GM23338 (cell line): ENCODE data around the gene GNAI2. TPM values are rescaled to one million over a fixed set of nuclear protein-coding genes. Genes with fewer than 3 reads are reported as not detected.

Experiments
- ATAC-seq: fragments of 200-7000 bp; cut with Tn5 transposase; 3 replicates; pipeline ENCODE4 v1.9.1; 2020
- DNase-seq: peaks from one replicate; pipeline ENCODE4 v3.0.0-alpha.2; 2015; ENCODE audit warnings: low spot score
- H2AFZ ChIP-seq: fragments of 200-600 bp; sonication (generic); 2 replicates; pipeline ENCODE4 v1.8.0; 2016; ENCODE audit warnings: antibody characterized with exemption, mild to moderate bottlenecking, moderate library complexity
- H3F3A ChIP-seq: fragments of 200-600 bp; sonication (generic); replicated peaks from 2 replicates; pipeline ENCODE4 v1.8.0; 2017; ENCODE audit warnings: antibody characterized with exemption, mixed run types, low read depth
- H3K27ac ChIP-seq: fragments of 200-600 bp; sonication (generic); 2 replicates; pipeline ENCODE4 v1.6.1; 2016; ENCODE audit warnings: low read depth
- H3K27me3 ChIP-seq: fragments of 200-600 bp; sonication (generic); 2 replicates; pipeline ENCODE4 v1.8.0; 2016; ENCODE audit warnings: mild to moderate bottlenecking, mixed run types, moderate library complexity; ENCODE audit not compliant: insufficient read depth
- H3K36me3 ChIP-seq: fragments of 200-600 bp; sonication (generic); 2 replicates; pipeline ENCODE4 v1.8.0; 2016; ENCODE audit warnings: mild to moderate bottlenecking; ENCODE audit not compliant: insufficient read depth
- H3K4me1 ChIP-seq: fragments of 200-600 bp; sonication (generic); 2 replicates; pipeline ENCODE4 v1.8.0; 2016; ENCODE audit warnings: mild to moderate bottlenecking, moderate library complexity; ENCODE audit not compliant: insufficient read depth
- H3K4me2 ChIP-seq: fragments of 200-600 bp; sonication (generic); 2 replicates; pipeline ENCODE4 v1.7.1; 2017; ENCODE audit warnings: mixed run types
- H3K4me3 ChIP-seq: fragments of 200-600 bp; sonication (generic); 2 replicates; pipeline ENCODE4 v1.6.1; 2016; ENCODE audit warnings: mixed run types
- H3K79me2 ChIP-seq: fragments of 200-600 bp; sonication (generic); replicated peaks from 2 replicates; pipeline ENCODE4 v1.8.0; 2017; ENCODE audit warnings: mild to moderate bottlenecking; ENCODE audit not compliant: insufficient read depth
- H3K9me2 ChIP-seq: fragments of 200-600 bp; sonication (generic); 2 replicates; pipeline ENCODE4 v1.8.0; 2017; ENCODE audit not compliant: insufficient read depth
- H4K20me1 ChIP-seq: fragments of 200-600 bp; sonication (generic); replicated peaks from 2 replicates; pipeline ENCODE4 v1.8.0; 2017; ENCODE audit warnings: mild to moderate bottlenecking; ENCODE audit not compliant: insufficient read depth
- H3K27ac Mint-ChIP-seq: 2 replicates; pipeline ENCODE4 v1.8.0; 2020; ENCODE audit warnings: inconsistent platforms, mild to moderate bottlenecking, moderate library complexity, mixed read lengths
- H3K27me3 Mint-ChIP-seq: 3 replicates; pipeline ENCODE4 v1.8.0; 2022; ENCODE audit warnings: low read depth, mild to moderate bottlenecking, moderate library complexity, mixed read lengths, inconsistent platforms; ENCODE audit not compliant: insufficient read depth, poor library complexity
- H3K36me3 Mint-ChIP-seq: 3 replicates; pipeline ENCODE4 v1.8.0; 2021; ENCODE audit warnings: low read depth, mild to moderate bottlenecking, inconsistent platforms, moderate library complexity, mixed read lengths
- H3K4me1 Mint-ChIP-seq: 3 replicates; pipeline ENCODE4 v1.8.0; 2020; ENCODE audit warnings: mild to moderate bottlenecking, inconsistent platforms, mixed read lengths
- H3K4me3 Mint-ChIP-seq: 3 replicates; pipeline ENCODE4 v1.8.0; 2021; ENCODE audit warnings: moderate library complexity, mild to moderate bottlenecking, inconsistent platforms, mixed read lengths
- H3K9me3 Mint-ChIP-seq: 3 replicates; pipeline ENCODE4 v1.8.0; 2020; ENCODE audit warnings: moderate library complexity, mild to moderate bottlenecking, inconsistent platforms, mixed read lengths
- CREB1 ChIP-seq: fragments of 250-450 bp; sonication (Bioruptor Pico); IDR thresholded peaks from 2 replicates; pipeline ENCODE4 v1.5.0; 2020; ENCODE audit warnings: low read depth, mild to moderate bottlenecking, moderate library complexity
- CTCF ChIP-seq, 2 experiments: fragments of 200-600 bp in 1 of 2; sonication (generic) in 1 of 2; conservative IDR thresholded peaks; 2 replicates each; pipeline versions ENCODE4 v1.5.1 to v1.6.1; 2016 to 2017; ENCODE audit warnings: antibody characterized with exemption in 2 of 2, low read depth in 2 of 2, mild to moderate bottlenecking in 2 of 2, moderate library complexity in 1 of 2
- ETS1 ChIP-seq: IDR thresholded peaks from 2 replicates; pipeline ENCODE4 v1.6.1; 2016; ENCODE audit warnings: antibody characterized with exemption
- EZH2 ChIP-seq: fragments of 200-600 bp; sonication (generic); IDR thresholded peaks from one replicate; pipeline ENCODE4 v1.8.0; 2017; ENCODE audit warnings: antibody characterized with exemption, mild to moderate bottlenecking, low read depth; ENCODE audit not compliant: unreplicated experiment
- EZH2phosphoT487 ChIP-seq: fragments of 200-600 bp; sonication (generic); IDR thresholded peaks from one replicate; pipeline ENCODE4 v1.8.1; 2018; ENCODE audit warnings: antibody characterized with exemption; ENCODE audit not compliant: unreplicated experiment
- JUNB ChIP-seq: IDR thresholded peaks from one replicate; pipeline ENCODE4 v1.6.1; 2016; ENCODE audit warnings: antibody characterized with exemption; ENCODE audit not compliant: unreplicated experiment
- NANOG ChIP-seq: IDR thresholded peaks from 2 replicates; pipeline ENCODE4 v1.6.1; 2016; ENCODE audit warnings: antibody characterized with exemption, borderline replicate concordance
- POLR2AphosphoS5 ChIP-seq: IDR thresholded peaks from 2 replicates; pipeline ENCODE4 v1.6.1; 2016; ENCODE audit warnings: antibody characterized with exemption, low read depth
- REST ChIP-seq: IDR thresholded peaks from one replicate; pipeline ENCODE4 v1.6.1; 2018; ENCODE audit warnings: antibody characterized with exemption; ENCODE audit not compliant: unreplicated experiment
- STAT1 ChIP-seq: IDR thresholded peaks from one replicate; pipeline ENCODE4 v1.6.1; 2016; ENCODE audit warnings: antibody characterized with exemption; ENCODE audit not compliant: unreplicated experiment
- ZNF114 ChIP-seq: fragments of 250-450 bp; sonication (Bioruptor Pico); IDR thresholded peaks from 2 replicates; pipeline ENCODE4 v1.5.0; 2020; ENCODE audit warnings: mild to moderate bottlenecking, moderate library complexity
- ZNF331 ChIP-seq: fragments of 250-450 bp; sonication (Bioruptor Pico); IDR thresholded peaks from 2 replicates; pipeline ENCODE4 v1.5.0; 2020; ENCODE audit warnings: low read depth, mild to moderate bottlenecking, moderate library complexity
- ZNF462 ChIP-seq: fragments of 250-450 bp; sonication (Bioruptor Pico); IDR thresholded peaks from 2 replicates; pipeline ENCODE4 v1.5.0; 2020; ENCODE audit warnings: mild to moderate bottlenecking, moderate library complexity
- polyA plus RNA-seq: library from polyadenylated mRNA; unstranded; fragments of >200 nt; fragmentation: Nextera tagmentation; extraction: Ambion mirVana; gene quantifications from 2 replicates; pipeline ENCODE4 v1.2.1, GENCODE V29; 2016
- total RNA-seq: library from RNA; depleted of rRNA; stranded (reverse); fragments of >200 nt; shearing (Covaris generic); gene quantifications from 2 replicates; pipeline ENCODE4 v1.2.3, GENCODE V29; 2014

GNAI2 gene
- total and polyA plus RNA-seq, 2 experiments from 2014 or later: 138 to 153 TPM

GRCh38 chr3:50294492-50295403 lies 58.7 kb downstream of the GNAI2 start:
- Mint-ChIP-seq H3K27ac (no peak overlapping the region), H3K4me3 (no peak overlapping the region), H3K9me3 (no peaks in the 10 kb centered on the region), H3K27me3 (peaks cover 17% of the 10 kb centered on the region), H3K36me3 (peaks cover 17% of the 10 kb centered on the region), H3K4me1 (peaks cover 16% of the 10 kb centered on the region)
- Histone ChIP-seq H3K27ac (no peak overlapping the region), H3K4me2 (no peak overlapping the region), H3K27me3 (no peaks in the 10 kb centered on the region), H3F3A (peaks cover 3% of the 10 kb centered on the region; the same call in 1 of the 2 replicates), H3K4me3 (no peak overlapping the region), H4K20me1 (no peaks in the 10 kb centered on the region), H3K9me2 (no peaks in the 10 kb centered on the region), H3K36me3 (no peaks in the 10 kb centered on the region; the same call in 1 of the 2 replicates), H3K4me1 (peaks cover 12% of the 10 kb centered on the region), H2AFZ (no peak overlapping the region), H3K79me2 (peaks cover 17% of the 10 kb centered on the region)
- TF ChIP-seq ZNF331 (CRISPR knock-in tag) (no peak), REST (no peak), ETS1 (no peak), EZH2phosphoT487 (no peak), CTCF (conservative IDR thresholded peaks at IDR 0.05; ENCODE audit: low read depth in 2 of 2) (no peak), CREB1 (CRISPR knock-in tag) (no peak), ZNF114 (CRISPR knock-in tag) (no peak), ZNF462 (CRISPR knock-in tag) (no peak), EZH2 (no peak), POLR2AphosphoS5 (no peak), STAT1 (no peak), JUNB (no peak), NANOG (no peak)
- DNase-seq (no peak), ATAC-seq (no peak)
